Measurements from ENCODE around the gene HEATR5B. TPM values are rescaled to one million over a fixed set of nuclear protein-coding genes. Genes with fewer than 3 reads are reported as not detected.
"Not testable (repeated sequence)": the region's sequence is repeated elsewhere in the genome, so short reads cannot be mapped to it uniquely, and the experiment has no call there.

The HEATR5B gene
- total RNA-seq, 1 donor from 2014 or later: 25.9 TPM

DNA sequence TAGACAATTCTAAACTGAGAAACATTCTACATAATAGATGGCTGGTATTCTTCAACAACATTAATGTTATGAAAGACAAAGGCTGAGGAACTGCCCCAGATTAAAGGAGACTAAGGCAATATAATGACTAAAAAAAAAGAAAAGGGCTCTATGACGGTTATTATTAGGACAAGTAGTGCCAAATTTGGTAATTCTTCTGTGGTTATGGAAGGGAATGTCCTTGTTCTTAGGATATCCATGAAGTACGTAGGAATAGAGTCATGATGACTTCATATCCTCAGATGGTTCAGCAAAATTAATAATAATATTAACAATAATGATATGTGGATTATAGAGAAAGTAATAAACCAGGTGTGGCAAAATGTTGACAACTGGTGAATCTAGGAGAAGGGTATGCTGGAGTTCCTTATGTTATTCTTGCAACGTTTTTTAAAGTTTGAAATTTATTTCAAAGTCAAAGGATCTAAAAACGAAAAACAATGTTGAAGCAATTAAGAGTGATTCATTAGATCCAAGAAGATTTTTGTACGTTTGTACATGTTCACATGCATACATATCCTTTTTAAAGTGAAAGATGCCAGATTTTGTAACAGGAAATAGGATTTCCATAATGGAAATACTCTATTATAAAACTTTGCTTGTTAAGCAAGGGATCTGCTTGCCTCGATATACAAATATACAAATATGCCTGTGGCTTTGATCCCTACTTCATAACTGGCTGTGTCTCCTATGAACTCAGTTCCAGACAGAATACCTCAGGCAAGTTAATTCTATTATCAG, 90.1 kb downstream of the HEATR5B start:
- TF ChIP-seq, protein P1, sequence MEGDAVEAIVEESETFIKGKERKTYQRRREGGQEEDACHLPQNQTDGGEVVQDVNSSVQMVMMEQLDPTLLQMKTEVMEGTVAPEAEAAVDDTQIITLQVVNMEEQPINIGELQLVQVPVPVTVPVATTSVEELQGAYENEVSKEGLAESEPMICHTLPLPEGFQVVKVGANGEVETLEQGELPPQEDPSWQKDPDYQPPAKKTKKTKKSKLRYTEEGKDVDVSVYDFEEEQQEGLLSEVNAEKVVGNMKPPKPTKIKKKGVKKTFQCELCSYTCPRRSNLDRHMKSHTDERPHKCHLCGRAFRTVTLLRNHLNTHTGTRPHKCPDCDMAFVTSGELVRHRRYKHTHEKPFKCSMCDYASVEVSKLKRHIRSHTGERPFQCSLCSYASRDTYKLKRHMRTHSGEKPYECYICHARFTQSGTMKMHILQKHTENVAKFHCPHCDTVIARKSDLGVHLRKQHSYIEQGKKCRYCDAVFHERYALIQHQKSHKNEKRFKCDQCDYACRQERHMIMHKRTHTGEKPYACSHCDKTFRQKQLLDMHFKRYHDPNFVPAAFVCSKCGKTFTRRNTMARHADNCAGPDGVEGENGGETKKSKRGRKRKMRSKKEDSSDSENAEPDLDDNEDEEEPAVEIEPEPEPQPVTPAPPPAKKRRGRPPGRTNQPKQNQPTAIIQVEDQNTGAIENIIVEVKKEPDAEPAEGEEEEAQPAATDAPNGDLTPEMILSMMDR (IDR thresholded peaks at IDR 0.05; ENCODE audit: insufficient read depth, low read length, poor library complexity, severe bottlenecking): no peak
- DNase-seq (ENCODE audit: low read depth): no peak
- H3K27me3 ChIP-seq (ENCODE audit: control insufficient read depth, insufficient read depth, low read length): no peaks in the 10 kb centered on the region

DNA sequence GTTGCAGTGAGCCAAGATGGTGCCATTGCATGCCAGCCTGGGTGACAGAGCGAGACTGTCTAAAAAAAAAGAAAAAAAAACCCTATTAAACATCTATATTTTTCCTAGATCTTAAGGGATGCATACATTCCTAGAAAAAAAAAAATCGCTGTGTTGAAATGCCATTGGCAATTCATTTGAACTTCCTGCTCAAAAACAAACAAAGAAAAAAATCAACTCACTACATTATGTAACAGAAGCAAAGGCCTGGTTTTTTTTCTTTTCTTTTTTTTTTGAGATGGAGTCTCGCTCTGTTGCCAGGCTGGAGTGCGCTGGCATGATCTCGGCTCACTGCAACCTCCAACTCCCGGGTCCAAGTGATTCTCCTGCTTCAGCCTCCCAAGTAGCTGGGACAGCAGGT, 96.2 kb downstream of the HEATR5B start:
- TF ChIP-seq, protein P1 (IDR thresholded peaks at IDR 0.05; ENCODE audit: insufficient read depth, low read length, poor library complexity, severe bottlenecking): no peak
- DNase-seq (ENCODE audit: low read depth): no peak
- Histone ChIP-seq H3K36me3 (ENCODE audit: control insufficient read depth, insufficient read depth, low read length) (no peaks in the 10 kb centered on the region), H3K27me3 (ENCODE audit: control insufficient read depth, insufficient read depth, low read length) (no peaks in the 10 kb centered on the region), H3K4me3 (ENCODE audit: low read depth, low read length) (no peak overlapping the region)

More for the DNA sequence above, 90.1 kb downstream of the HEATR5B start:
- H3K36me3 ChIP-seq (ENCODE audit: control insufficient read depth, insufficient read depth, low read length): no peaks in the 10 kb centered on the region
- H3K4me3 ChIP-seq (ENCODE audit: low read depth, low read length): no peak overlapping the region

GRCh38 chr2:36982467-36982866, 101.7 kb downstream of the HEATR5B start:
- TF ChIP-seq, protein P1 (IDR thresholded peaks at IDR 0.05; ENCODE audit: insufficient read depth, low read length, poor library complexity, severe bottlenecking): no peak
- no peak for DNase-seq (ENCODE audit: low read depth)
- Histone ChIP-seq H3K27me3 (ENCODE audit: control insufficient read depth, insufficient read depth, low read length) (no peaks in the 10 kb centered on the region), H3K4me3 (ENCODE audit: low read depth, low read length) (no peak overlapping the region), H3K36me3 (ENCODE audit: control insufficient read depth, insufficient read depth, low read length) (no peaks in the 10 kb centered on the region)

GRCh38 chr2:36981911-36982310, 102.3 kb downstream of the HEATR5B start:
- TF ChIP-seq, protein P1 (IDR thresholded peaks at IDR 0.05; ENCODE audit: insufficient read depth, low read length, poor library complexity, severe bottlenecking): no peak
- no peak for DNase-seq (ENCODE audit: low read depth)

GRCh38 chr2:36979007-36979406, 105.2 kb downstream of the HEATR5B start:
- H3K4me3 ChIP-seq (ENCODE audit: low read depth, low read length); DNase-seq (ENCODE audit: low read depth); H3K27me3 ChIP-seq (ENCODE audit: control insufficient read depth, insufficient read depth, low read length); H3K36me3 ChIP-seq (ENCODE audit: control insufficient read depth, insufficient read depth, low read length): not testable (repeated sequence)

More at GRCh38 chr2:36981911-36982310, 102.3 kb downstream of the HEATR5B start:
- Histone ChIP-seq H3K36me3 (ENCODE audit: control insufficient read depth, insufficient read depth, low read length) (no peaks in the 10 kb centered on the region), H3K4me3 (ENCODE audit: low read depth, low read length) (no peak overlapping the region), H3K27me3 (ENCODE audit: control insufficient read depth, insufficient read depth, low read length) (no peaks in the 10 kb centered on the region)

GRCh38 chr2:36976065-36976464, 108.1 kb downstream of the HEATR5B start:
- no peak for DNase-seq (ENCODE audit: low read depth)
- no peaks in the 10 kb centered on the region for H3K27me3 ChIP-seq (ENCODE audit: control insufficient read depth, insufficient read depth, low read length)
- TF ChIP-seq, protein P1 (IDR thresholded peaks at IDR 0.05; ENCODE audit: insufficient read depth, low read length, poor library complexity, severe bottlenecking): no peak
- no peak overlapping the region for H3K4me3 ChIP-seq (ENCODE audit: low read depth, low read length)
- H3K36me3 ChIP-seq (ENCODE audit: control insufficient read depth, insufficient read depth, low read length): no peaks in the 10 kb centered on the region

Data from kidney epithelial cell (primary cell).